AG10803 (cell line): Measurements from ENCODE around the gene DGAT2L6.

Experiments
- DNase-seq: peaks from one replicate; pipeline ENCODE4 v3.0.0; 2010; ENCODE audit warnings: low read depth
- H3K4me3 ChIP-seq: 2 replicates; pipeline ENCODE4 v1.5.1; 2011; ENCODE audit warnings: mild to moderate bottlenecking, low read length, control low read depth
- TF ChIP-seq, protein P1 (sequence below): conservative IDR thresholded peaks from 2 replicates; pipeline ENCODE4 v1.5.1; 2011; ENCODE audit warnings: mild to moderate bottlenecking, low read length, control low read depth, inconsistent platforms

The DGAT2L6 gene, protein sequence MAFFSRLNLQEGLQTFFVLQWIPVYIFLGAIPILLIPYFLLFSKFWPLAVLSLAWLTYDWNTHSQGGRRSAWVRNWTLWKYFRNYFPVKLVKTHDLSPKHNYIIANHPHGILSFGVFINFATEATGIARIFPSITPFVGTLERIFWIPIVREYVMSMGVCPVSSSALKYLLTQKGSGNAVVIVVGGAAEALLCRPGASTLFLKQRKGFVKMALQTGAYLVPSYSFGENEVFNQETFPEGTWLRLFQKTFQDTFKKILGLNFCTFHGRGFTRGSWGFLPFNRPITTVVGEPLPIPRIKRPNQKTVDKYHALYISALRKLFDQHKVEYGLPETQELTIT

GRCh38 chrX:70176938-70177533 lies at the start of gene DGAT2L6:
TSS of gene DGAT2L6 (plus strand) at chrX:70177483. CDS start at chrX:70177583, 100 bp downstream.
- H3K4me3 ChIP-seq: no peak within 1 kb of the TSS
- TF ChIP-seq, protein P1, sequence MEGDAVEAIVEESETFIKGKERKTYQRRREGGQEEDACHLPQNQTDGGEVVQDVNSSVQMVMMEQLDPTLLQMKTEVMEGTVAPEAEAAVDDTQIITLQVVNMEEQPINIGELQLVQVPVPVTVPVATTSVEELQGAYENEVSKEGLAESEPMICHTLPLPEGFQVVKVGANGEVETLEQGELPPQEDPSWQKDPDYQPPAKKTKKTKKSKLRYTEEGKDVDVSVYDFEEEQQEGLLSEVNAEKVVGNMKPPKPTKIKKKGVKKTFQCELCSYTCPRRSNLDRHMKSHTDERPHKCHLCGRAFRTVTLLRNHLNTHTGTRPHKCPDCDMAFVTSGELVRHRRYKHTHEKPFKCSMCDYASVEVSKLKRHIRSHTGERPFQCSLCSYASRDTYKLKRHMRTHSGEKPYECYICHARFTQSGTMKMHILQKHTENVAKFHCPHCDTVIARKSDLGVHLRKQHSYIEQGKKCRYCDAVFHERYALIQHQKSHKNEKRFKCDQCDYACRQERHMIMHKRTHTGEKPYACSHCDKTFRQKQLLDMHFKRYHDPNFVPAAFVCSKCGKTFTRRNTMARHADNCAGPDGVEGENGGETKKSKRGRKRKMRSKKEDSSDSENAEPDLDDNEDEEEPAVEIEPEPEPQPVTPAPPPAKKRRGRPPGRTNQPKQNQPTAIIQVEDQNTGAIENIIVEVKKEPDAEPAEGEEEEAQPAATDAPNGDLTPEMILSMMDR: no peak
- no peak for DNase-seq

DNA sequence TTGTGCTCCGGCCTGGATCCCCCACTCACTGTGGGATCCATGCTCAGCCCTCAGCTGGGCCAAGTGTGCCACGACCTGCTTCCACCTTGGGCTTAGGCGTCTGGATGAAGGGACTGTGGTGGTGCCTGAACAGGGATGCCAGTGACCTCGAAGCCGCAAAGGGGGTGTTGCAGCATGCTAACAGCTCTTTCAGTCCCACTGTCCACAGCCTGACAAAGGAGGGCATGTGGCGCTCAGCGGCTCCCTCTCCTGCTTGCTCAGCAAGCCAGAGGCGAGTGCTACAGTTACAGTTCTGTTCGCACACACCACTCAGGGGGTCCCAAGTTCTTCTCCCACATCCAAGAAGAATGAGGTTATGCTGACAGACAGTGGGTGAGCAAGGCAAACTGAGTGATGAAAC lies 49.2 kb upstream of the DGAT2L6 start:
- no peak for DNase-seq
- TF ChIP-seq, protein P1: no peak
- H3K4me3 ChIP-seq: no peak overlapping the region

- DNase-seq: peak; percentile 1
- TF ChIP-seq, protein P1: no peak
- no peak overlapping the region for H3K4me3 ChIP-seq
Observed at GRCh38 chrX:70129816-70130215, 47.5 kb upstream of the DGAT2L6 start.

GRCh38 chrX:70132224-70132623 lies 45.1 kb upstream of the DGAT2L6 start:
- TF ChIP-seq, protein P1: no peak
- no peak overlapping the region for H3K4me3 ChIP-seq
- no peak for DNase-seq

- TF ChIP-seq, protein P1: no peak
- H3K4me3 ChIP-seq: peak overlapping the region; percentile 83
- DNase-seq: no peak
Observed at GRCh38 chrX:70132877-70133302, 44.4 kb upstream of the DGAT2L6 start.

DNA sequence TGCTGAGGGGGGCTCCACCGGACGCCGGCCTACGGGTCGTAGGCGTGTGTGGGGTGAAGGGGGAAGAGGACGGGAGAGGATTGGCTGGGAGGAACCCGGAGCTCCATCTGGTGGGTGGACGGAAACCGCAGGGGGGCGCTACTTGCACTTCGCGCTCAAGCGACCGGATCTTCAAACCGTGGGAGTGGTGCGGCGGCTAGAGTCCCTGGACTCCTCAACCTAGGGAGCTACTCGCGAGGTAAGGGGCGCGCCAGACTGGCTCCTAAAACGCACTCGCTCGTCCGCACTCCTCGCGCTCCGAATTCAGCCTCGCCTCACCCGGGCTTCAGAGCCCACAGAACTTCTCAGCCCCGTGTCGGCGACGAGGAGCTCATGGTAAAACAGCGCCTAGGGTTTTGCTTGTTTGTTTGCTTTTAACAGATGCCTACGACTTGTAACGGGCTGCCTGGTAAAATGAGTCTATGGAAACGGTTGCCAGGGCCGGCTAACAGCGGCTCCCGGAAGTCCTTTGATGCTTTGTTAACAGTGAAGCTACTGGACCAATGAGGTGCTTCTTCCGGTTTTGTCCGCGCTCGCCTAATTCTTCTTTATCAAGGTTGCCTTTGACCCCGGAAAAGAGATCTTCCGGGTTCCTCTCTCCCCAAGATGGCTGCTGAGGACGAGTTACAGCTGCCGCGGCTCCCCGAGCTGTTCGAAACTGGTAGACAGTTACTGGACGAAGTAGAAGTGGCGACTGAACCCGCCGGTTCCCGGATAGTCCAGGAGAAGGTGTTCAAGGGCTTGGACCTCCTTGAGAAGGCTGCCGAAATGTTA lies 43.8 kb upstream of the DGAT2L6 start, which contains the start of gene IGBP1:
IGBP1 (plus strand) TSS at position 145 of the 813 bp plus-strand sequence; CDS start at position 646, 501 bp downstream.
- peak; percentile 83 for DNase-seq

More for the DNA sequence above, 43.8 kb upstream of the DGAT2L6 start, which contains the start of gene IGBP1:
- TF ChIP-seq, protein P1: peak; percentile 63
- H3K4me3 ChIP-seq: peak within 1 kb of the TSS; percentile 83
